Measurements from ENCODE around the gene PALM.

DNA sequence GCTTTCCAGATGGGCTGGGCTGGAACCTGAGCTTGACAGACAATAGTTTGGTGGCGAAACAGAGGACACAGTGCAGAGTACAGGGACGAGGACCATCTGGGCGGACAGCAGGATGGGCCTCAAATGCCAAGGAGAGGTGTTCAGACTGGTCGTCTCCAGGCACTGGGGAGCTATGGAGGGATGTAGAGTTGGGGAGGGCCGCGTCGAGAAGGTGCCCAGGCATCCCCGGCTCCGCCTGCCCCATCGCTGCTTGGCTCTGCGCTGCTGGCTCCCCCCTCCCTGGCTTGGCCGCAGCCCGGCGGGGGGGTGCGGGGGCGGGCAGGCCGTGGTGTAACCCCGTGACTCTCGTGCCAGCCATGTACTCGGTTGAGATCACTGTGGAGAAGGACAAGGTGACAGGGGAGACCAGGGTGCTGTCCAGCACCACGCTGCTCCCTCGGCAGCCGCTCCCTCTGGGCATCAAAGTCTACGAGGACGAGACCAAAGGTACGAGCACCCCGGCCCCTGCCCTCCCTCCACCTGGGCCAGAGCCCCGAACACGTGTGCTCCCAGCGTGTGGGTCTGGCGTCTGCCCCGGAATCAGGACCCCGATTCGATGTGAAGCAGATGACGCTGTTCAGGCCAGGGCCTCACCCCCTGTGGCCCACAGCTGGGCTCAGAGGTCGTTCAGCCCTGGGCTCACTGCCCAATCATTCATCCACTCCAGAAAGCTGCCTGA is 31.4 kb downstream of the PALM start:
- TF ChIP-seq, protein P1, sequence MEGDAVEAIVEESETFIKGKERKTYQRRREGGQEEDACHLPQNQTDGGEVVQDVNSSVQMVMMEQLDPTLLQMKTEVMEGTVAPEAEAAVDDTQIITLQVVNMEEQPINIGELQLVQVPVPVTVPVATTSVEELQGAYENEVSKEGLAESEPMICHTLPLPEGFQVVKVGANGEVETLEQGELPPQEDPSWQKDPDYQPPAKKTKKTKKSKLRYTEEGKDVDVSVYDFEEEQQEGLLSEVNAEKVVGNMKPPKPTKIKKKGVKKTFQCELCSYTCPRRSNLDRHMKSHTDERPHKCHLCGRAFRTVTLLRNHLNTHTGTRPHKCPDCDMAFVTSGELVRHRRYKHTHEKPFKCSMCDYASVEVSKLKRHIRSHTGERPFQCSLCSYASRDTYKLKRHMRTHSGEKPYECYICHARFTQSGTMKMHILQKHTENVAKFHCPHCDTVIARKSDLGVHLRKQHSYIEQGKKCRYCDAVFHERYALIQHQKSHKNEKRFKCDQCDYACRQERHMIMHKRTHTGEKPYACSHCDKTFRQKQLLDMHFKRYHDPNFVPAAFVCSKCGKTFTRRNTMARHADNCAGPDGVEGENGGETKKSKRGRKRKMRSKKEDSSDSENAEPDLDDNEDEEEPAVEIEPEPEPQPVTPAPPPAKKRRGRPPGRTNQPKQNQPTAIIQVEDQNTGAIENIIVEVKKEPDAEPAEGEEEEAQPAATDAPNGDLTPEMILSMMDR (IDR thresholded peaks at IDR 0.05), result no peak
- TF ChIP-seq POLR2AphosphoS5 (IDR thresholded peaks at IDR 0.05), result no peak
